ENCODE data around the gene LPIN1.
A peak's percentile ranks its signal among the peaks of the same experiment; 100 is the strongest.

The LPIN1 gene

DNA sequence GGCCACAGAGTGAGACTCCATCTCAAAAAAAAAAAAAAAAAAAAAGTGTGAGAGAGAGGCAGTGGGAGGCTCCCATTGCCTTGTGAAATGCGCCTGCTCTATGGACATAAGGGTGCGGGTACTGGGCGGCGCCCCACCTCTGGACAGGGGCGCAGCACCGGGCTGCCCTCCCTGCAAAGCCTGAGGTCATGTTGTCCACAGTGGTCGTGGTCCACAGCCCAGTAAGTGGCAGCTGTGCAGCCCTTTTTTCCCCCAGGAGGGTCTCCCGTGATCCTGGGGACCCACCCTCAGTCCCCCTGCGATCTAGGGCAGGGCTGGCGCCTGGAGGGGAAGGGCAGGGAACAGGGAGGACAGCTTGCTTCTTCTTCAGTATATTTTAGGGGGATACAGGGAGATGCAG is 37.8 kb downstream of the LPIN1 start:
- Histone ChIP-seq H2BK12ac (ENCODE audit: low read length in 2 of 2) (no peak overlapping the region), H4K91ac (ENCODE audit: low read length) (no peak overlapping the region), H2BK15ac (ENCODE audit: low read depth, poor library complexity, severe bottlenecking) (no peak overlapping the region), H2AK5ac (ENCODE audit: low read length, severe bottlenecking) (no peak overlapping the region), H2AFZ (ENCODE audit: low read depth, low read length) (no peak overlapping the region), H3K4ac (ENCODE audit: low read depth in 1 of 2, low read length in 2 of 2) (no peak overlapping the region), H3K9ac (ENCODE audit: low read length) (peak overlapping the region; percentile 41), H3K14ac (ENCODE audit: low read length in 2 of 2) (no peak overlapping the region), H3K4me3 (ENCODE audit: insufficient read depth in 1 of 2, low read depth in 1 of 2, low read length in 2 of 2) (no peak overlapping the region), H3K23ac (ENCODE audit: low read length in 2 of 2) (no peak overlapping the region), H3K4me1 (ENCODE audit: control insufficient read depth, insufficient read depth, low read depth, low read length) (peaks cover 5% of the 10 kb centered on the region), H2BK5ac (ENCODE audit: low read depth, low read length, poor library complexity, severe bottlenecking) (no peak overlapping the region), H3K27me3 (ENCODE audit: control insufficient read depth in 1 of 2, insufficient read depth in 1 of 2, low read length in 2 of 2) (no peaks in the 10 kb centered on the region), H2BK120ac (ENCODE audit: low read depth, low read length) (no peak overlapping the region), H3K79me1 (replicated peaks; ENCODE audit: low read length, poor library complexity, severe bottlenecking) (peaks cover 7% of the 10 kb centered on the region), H3K36me3 (ENCODE audit: control insufficient read depth in 1 of 2, insufficient read depth in 2 of 2, low read depth in 1 of 2, low read length in 2 of 2) (peaks cover 54 to 99% of the 10 kb centered on the region in 2 experiments), H3K18ac (ENCODE audit: low read depth in 1 of 2, low read length in 2 of 2) (no peak overlapping the region), H3K4me2 (ENCODE audit: low read length, poor library complexity, severe bottlenecking) (no peak overlapping the region), H3K9me3 (ENCODE audit: control insufficient read depth, low read length) (no peaks in the 10 kb centered on the region), H3K27ac (ENCODE audit: low read length, poor library complexity, severe bottlenecking) (no peak overlapping the region), H4K8ac (ENCODE audit: low read length) (no peak overlapping the region)
- WGBS: 95% methylated on average over 10 of the region's 10 CpGs
- DNase-seq: no peak

DNA sequence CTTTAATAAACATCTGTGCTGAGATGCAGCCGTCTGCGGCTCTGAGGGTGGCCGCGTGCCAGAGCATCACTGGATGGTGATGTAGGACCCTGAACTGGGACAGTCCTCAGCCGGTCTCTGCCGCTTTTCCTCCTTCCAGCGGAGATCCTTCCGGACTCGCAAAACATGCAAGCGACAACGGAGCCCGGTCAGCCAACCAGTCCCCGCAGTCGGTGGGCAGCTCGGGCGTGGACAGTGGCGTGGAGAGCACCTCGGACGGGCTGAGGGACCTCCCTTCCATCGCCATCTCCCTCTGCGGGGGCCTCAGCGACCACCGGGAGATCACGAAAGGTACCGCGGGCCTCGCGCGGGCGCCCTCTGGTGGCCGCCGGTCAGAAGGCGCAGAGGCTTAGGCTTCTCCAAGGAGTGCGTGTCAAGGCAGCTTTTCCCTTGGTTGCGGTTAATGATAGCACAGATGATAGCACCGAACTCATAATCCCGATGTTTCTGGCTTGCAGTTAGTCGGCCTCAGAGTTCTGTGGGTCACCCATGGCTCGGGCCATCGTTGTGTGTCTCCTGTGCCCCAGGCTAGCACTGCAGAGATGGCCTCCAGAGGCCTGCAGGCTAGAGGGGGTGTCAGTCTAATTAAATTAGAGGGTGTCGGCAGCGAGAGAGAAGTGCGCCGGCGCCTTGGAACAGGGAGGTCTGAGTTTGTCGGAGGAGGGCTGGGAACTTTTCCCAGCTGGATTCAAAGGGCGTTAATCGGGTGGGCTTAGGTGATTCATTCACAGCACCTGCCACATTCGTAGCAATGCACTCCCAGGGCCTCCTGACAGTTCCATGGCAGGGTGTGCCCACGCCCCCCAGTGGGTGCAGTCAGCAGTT is 38.5 kb downstream of the LPIN1 start:
- Histone ChIP-seq H3K4ac (ENCODE audit: low read depth in 1 of 2, low read length in 2 of 2) (peak overlapping the region in 1 of 2 experiments; percentile 28), H2AFZ (ENCODE audit: low read depth, low read length) (peak overlapping the region; percentile 18), H3K79me1 (replicated peaks; ENCODE audit: low read length, poor library complexity, severe bottlenecking) (peaks cover 7% of the 10 kb centered on the region), H3K4me1 (ENCODE audit: control insufficient read depth, insufficient read depth, low read depth, low read length) (peaks cover 6% of the 10 kb centered on the region), H3K9ac (ENCODE audit: low read length) (peak overlapping the region; percentile 41), H3K18ac (ENCODE audit: low read depth in 1 of 2, low read length in 2 of 2) (peak overlapping the region in 1 of 2 experiments; percentile 3), H3K9me3 (ENCODE audit: control insufficient read depth, low read length) (no peaks in the 10 kb centered on the region), H4K91ac (ENCODE audit: low read length) (no peak overlapping the region), H3K36me3 (ENCODE audit: control insufficient read depth in 1 of 2, insufficient read depth in 2 of 2, low read depth in 1 of 2, low read length in 2 of 2) (peaks cover 56 to 99% of the 10 kb centered on the region in 2 experiments), H2BK120ac (ENCODE audit: low read depth, low read length) (no peak overlapping the region), H2BK5ac (ENCODE audit: low read depth, low read length, poor library complexity, severe bottlenecking) (no peak overlapping the region), H2AK5ac (ENCODE audit: low read length, severe bottlenecking) (no peak overlapping the region), H3K4me3 (ENCODE audit: insufficient read depth in 1 of 2, low read depth in 1 of 2, low read length in 2 of 2) (peak overlapping the region; percentile 35 to 48), H4K8ac (ENCODE audit: low read length) (peak overlapping the region; percentile 76), H2BK12ac (ENCODE audit: low read length in 2 of 2) (peak overlapping the region in 1 of 2 experiments; percentile 47), H3K14ac (ENCODE audit: low read length in 2 of 2) (no peak overlapping the region), H3K4me2 (ENCODE audit: low read length, poor library complexity, severe bottlenecking) (peak overlapping the region; percentile 80), H3K23ac (ENCODE audit: low read length in 2 of 2) (no peak overlapping the region), H3K27me3 (ENCODE audit: control insufficient read depth in 1 of 2, insufficient read depth in 1 of 2, low read length in 2 of 2) (no peaks in the 10 kb centered on the region), H3K27ac (ENCODE audit: low read length, poor library complexity, severe bottlenecking) (no peak overlapping the region), H2BK15ac (ENCODE audit: low read depth, poor library complexity, severe bottlenecking) (peak overlapping the region; percentile 17)
- 43% methylated on average over 50 of the region's 50 CpGs for WGBS
- peak; percentile 70 for DNase-seq

DNA sequence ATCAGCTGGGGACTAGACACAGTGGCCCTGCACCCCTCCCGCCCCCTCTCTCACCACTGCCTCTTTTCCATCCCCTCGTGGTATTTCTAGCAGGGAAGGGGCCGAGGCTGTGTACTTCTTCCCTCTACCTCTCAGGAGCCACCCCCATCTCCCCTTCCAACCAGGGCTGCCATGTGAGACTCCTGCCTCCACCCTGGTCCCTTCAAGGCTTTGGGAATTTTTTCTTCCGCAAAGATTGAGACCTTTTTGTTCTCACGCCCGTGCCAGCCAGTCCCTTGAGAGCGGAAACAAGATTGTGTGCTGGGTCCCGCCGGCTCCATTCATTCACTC is 39.1 kb downstream of the LPIN1 start:
- H3K36me3 ChIP-seq (ENCODE audit: control insufficient read depth in 1 of 2, insufficient read depth in 2 of 2, low read depth in 1 of 2, low read length in 2 of 2): peaks cover 61 to 99% of the 10 kb centered on the region in 2 experiments
- H3K4me1 ChIP-seq (ENCODE audit: control insufficient read depth, insufficient read depth, low read depth, low read length): peaks cover 6% of the 10 kb centered on the region
- H2AFZ ChIP-seq (ENCODE audit: low read depth, low read length): no peak overlapping the region
- no peak overlapping the region for H3K4ac ChIP-seq (ENCODE audit: low read depth in 1 of 2, low read length in 2 of 2)
- H3K9me3 ChIP-seq (ENCODE audit: control insufficient read depth, low read length): no peaks in the 10 kb centered on the region
- H3K4me2 ChIP-seq (ENCODE audit: low read length, poor library complexity, severe bottlenecking): no peak overlapping the region
- no peak overlapping the region for H2BK12ac ChIP-seq (ENCODE audit: low read length in 2 of 2)
- H2BK5ac ChIP-seq (ENCODE audit: low read depth, low read length, poor library complexity, severe bottlenecking): no peak overlapping the region
- H3K14ac ChIP-seq (ENCODE audit: low read length in 2 of 2): no peak overlapping the region
- H3K18ac ChIP-seq (ENCODE audit: low read depth in 1 of 2, low read length in 2 of 2): peak overlapping the region in 1 of 2 experiments; percentile 3
- peaks cover 7% of the 10 kb centered on the region for H3K79me1 ChIP-seq (replicated peaks; ENCODE audit: low read length, poor library complexity, severe bottlenecking)
- H4K91ac ChIP-seq (ENCODE audit: low read length): no peak overlapping the region
- no peak overlapping the region for H3K23ac ChIP-seq (ENCODE audit: low read length in 2 of 2)
- H3K27ac ChIP-seq (ENCODE audit: low read length, poor library complexity, severe bottlenecking): no peak overlapping the region
- H3K4me3 ChIP-seq (ENCODE audit: insufficient read depth in 1 of 2, low read depth in 1 of 2, low read length in 2 of 2): no peak overlapping the region
- H2AK5ac ChIP-seq (ENCODE audit: low read length, severe bottlenecking): no peak overlapping the region
- no peak overlapping the region for H3K9ac ChIP-seq (ENCODE audit: low read length)
- no peak for DNase-seq
- H4K8ac ChIP-seq (ENCODE audit: low read length): peak overlapping the region; percentile 22
- no peak overlapping the region for H2BK120ac ChIP-seq (ENCODE audit: low read depth, low read length)
- WGBS: 97% methylated on average over 7 of the region's 9 CpGs
- H2BK15ac ChIP-seq (ENCODE audit: low read depth, poor library complexity, severe bottlenecking): peak overlapping the region; percentile 17
- no peaks in the 10 kb centered on the region for H3K27me3 ChIP-seq (ENCODE audit: control insufficient read depth in 1 of 2, insufficient read depth in 1 of 2, low read length in 2 of 2)

DNA sequence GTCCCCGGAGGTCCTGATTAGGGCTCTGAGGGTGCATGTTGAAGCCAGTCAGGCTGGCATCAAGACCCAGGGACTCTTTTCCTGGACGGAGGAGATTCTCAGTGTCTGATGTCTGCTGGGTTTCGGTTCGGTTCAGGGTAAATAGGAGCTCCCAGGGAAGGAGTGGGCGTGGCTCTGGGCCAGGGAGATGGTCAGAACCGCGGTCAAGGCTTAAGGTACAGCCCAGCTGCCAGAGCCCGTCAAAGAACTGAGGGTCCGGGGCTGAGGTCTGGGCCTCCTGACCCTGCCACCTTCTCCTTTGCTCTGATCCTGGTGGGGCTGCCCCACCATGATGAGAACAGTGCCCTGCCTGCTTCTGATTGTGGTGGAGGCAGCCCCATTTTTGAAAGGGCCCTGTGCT is 39.8 kb downstream of the LPIN1 start:
- DNase-seq: no peak
- H3K4ac ChIP-seq (ENCODE audit: low read depth in 1 of 2, low read length in 2 of 2): no peak overlapping the region
- no peak overlapping the region for H2BK120ac ChIP-seq (ENCODE audit: low read depth, low read length)
- no peak overlapping the region for H2AK5ac ChIP-seq (ENCODE audit: low read length, severe bottlenecking)
- H3K36me3 ChIP-seq (ENCODE audit: control insufficient read depth in 1 of 2, insufficient read depth in 2 of 2, low read depth in 1 of 2, low read length in 2 of 2): peaks cover 61 to 99% of the 10 kb centered on the region in 2 experiments
- H3K27me3 ChIP-seq (ENCODE audit: control insufficient read depth in 1 of 2, insufficient read depth in 1 of 2, low read length in 2 of 2): no peaks in the 10 kb centered on the region
- H3K9ac ChIP-seq (ENCODE audit: low read length): no peak overlapping the region
- no peaks in the 10 kb centered on the region for H3K9me3 ChIP-seq (ENCODE audit: control insufficient read depth, low read length)
- no peak overlapping the region for H3K27ac ChIP-seq (ENCODE audit: low read length, poor library complexity, severe bottlenecking)
- no peak overlapping the region for H3K14ac ChIP-seq (ENCODE audit: low read length in 2 of 2)
- H3K79me1 ChIP-seq (replicated peaks; ENCODE audit: low read length, poor library complexity, severe bottlenecking): peaks cover 7% of the 10 kb centered on the region
- no peak overlapping the region for H3K4me3 ChIP-seq (ENCODE audit: insufficient read depth in 1 of 2, low read depth in 1 of 2, low read length in 2 of 2)
- no peak overlapping the region for H3K18ac ChIP-seq (ENCODE audit: low read depth in 1 of 2, low read length in 2 of 2)
- no peak overlapping the region for H3K4me2 ChIP-seq (ENCODE audit: low read length, poor library complexity, severe bottlenecking)
- H2BK15ac ChIP-seq (ENCODE audit: low read depth, poor library complexity, severe bottlenecking): no peak overlapping the region
- H3K23ac ChIP-seq (ENCODE audit: low read length in 2 of 2): no peak overlapping the region
- peaks cover 6% of the 10 kb centered on the region for H3K4me1 ChIP-seq (ENCODE audit: control insufficient read depth, insufficient read depth, low read depth, low read length)
- H2AFZ ChIP-seq (ENCODE audit: low read depth, low read length): no peak overlapping the region
- 98% methylated on average over 9 of the region's 9 CpGs for WGBS
- H2BK12ac ChIP-seq (ENCODE audit: low read length in 2 of 2): no peak overlapping the region
- H2BK5ac ChIP-seq (ENCODE audit: low read depth, low read length, poor library complexity, severe bottlenecking): no peak overlapping the region
- no peak overlapping the region for H4K8ac ChIP-seq (ENCODE audit: low read length)
- no peak overlapping the region for H4K91ac ChIP-seq (ENCODE audit: low read length)

Data from mesenchymal stem cell (in vitro differentiated cells and primary cell).